Measurements from ENCODE around the gene COL28A1.
"Not testable (repeated sequence)": the region's sequence is repeated elsewhere in the genome, so short reads cannot be mapped to it uniquely, and the experiment has no call there.

The COL28A1 gene

DNA sequence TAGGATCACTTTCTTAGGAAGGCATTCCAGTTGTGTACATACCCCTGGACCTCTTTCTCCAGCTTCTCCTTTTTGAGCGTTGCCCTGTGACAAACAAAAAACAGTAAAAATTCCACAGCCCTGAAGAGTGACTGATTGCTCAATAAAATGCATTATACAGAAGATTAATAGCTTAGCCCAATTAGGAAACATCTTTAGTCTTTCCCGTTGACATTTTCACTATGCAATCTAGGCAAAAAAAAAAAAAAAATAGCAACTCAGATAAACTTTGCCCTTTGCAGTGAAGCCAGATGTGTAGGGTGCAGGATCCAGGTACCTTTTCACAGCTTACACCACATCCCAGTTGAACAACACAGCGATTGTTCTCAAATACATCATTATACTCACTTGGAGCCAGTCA, 17.9 kb downstream of the COL28A1 start:
- DNase-seq: no peak

DNA sequence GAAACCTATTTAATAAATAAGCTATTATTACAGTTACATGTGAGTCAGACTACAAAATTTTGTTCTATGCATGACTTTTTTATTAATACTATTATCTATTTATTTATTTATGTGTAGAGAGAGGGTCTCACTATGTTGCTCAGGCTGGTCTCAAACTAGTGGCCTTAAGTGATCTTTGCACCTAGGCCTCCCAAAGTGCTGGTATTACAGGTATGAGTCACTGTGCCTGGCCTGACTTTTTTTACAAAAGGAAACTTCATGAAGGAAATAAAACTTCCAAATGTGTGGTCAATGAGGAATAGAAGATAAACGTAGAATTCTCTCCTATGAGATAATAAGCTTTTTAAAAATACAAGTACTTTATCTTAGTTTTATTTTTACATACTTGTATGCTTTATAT, 19.0 kb downstream of the COL28A1 start:
- no peak for DNase-seq

DNA sequence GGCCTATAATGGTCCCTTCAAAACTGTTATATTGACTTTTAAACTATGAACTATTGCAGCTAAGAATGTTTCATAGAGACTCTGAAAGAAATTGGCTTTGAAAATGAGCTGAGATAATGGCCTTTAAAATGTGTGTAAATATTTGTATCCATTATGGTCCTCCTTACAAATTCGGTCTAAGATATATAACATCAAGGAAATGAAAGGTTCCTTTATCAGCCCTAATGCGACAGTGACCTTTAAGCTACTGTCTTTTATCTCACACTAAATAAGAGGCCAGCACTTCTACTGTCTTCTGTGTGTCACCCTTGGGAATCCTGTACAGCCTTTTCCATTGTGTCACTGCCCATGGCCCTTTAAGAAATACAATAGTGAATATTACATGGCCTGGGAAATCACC, 19.5 kb downstream of the COL28A1 start:
- no peak for DNase-seq

DNA sequence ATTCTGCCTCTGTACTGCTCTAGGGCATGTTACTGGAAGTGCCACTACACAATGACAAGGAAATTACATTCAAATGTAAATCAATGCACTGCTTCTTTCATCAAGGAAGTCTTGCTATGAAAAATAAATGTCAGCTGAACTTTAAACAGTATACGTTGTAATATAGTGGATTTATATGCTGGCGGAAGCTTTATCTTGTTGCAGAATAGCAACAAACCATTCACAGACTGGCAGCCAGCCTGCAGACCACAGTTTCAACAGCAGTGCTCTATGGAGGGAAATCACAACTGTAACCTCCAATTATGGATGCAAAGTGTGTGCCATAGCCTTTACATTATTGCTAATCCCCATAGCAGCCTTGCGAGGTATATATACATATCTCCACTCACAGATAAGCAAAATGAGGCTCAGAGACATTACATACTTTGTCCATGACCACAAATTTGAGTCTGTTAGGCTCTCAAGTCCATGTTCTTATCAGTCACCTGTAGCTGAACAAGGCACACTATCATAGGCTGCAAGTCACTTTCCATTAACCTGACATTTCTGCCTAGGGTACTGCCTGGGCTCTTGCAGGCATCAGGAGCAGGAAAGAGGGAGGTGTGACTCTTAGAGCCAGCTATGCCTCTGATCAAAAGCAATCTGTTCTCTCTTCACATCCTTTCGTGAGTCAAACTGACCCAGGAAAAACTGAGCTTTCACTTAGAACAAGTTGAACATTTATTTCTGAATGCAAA, 22.6 kb downstream of the COL28A1 start:
- DNase-seq: no peak

DNA sequence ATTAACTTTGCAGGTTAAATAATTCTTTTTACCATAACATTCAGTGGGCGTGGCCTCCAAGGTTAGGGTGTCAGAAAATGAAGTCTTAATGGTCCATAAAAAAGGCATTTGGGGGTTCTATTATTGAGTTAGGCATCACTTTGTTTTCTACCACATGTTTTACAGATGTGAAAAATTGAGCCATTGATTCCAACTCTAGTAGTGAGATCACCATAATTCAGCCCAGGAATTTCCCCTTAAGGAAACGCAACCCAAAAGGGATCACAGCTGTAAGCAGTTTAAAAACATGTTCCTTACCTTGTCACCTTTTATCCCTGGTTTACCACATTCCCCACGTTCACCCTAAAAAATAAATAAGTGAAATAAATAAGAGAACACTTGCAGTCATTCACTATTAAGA, 24.9 kb downstream of the COL28A1 start:
- no peak for DNase-seq

DNA sequence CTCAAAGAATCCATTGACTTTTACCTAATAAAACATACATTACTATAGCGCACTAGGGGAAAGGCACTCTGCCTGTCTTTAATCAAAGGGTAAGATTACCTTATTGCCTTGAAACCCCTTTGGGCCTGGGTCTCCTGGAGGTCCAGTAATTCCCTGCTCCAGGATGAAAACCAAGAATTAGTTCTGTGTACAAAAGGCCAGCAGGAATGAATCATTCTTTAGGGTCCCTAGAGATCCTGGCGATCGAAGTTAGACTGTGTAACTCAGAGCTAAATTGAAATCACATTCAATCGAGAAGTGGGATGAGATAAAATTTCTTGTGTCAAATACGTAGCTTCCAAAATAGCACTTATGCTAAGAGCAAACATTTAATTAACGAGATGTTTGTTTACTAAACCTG, 29.8 kb downstream of the COL28A1 start:
- DNase-seq: no peak

DNA sequence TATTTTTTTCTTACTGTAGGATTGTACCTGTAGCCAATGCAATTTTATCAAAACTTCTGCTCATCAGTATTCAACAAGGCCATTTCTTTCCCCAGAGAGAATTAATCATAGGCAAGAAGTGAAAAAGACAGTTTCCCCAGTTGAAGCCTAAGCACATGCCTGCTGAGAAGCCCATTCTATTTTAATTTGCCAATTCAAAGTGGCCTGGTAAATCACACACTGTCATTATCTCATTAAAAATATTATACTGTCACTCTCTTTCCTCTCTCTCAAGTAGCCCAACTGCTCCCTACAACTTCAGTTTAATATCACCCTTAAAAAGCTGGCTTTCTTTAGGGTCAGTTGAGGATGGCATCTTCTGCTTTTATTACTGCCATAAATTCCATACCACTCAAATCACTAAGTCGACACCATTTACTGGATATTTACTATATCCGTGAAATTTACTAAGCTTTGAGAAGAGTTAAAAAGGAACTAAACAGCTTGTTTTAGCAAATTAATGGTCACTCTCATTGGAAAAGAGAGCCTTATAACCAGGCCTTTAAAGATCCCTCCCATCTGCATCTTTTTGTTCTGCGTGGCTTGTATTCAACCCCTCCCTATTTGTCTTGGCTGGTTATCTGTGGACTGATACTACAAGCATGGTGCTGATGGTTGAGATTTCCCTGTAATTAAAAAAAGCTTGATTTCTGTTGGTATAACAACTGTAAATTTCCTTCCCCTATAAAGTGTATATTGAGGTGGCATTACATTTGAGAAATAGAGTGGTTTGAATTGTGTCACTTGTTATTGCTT, 30.6 kb downstream of the COL28A1 start:
- DNase-seq: no peak

DNA sequence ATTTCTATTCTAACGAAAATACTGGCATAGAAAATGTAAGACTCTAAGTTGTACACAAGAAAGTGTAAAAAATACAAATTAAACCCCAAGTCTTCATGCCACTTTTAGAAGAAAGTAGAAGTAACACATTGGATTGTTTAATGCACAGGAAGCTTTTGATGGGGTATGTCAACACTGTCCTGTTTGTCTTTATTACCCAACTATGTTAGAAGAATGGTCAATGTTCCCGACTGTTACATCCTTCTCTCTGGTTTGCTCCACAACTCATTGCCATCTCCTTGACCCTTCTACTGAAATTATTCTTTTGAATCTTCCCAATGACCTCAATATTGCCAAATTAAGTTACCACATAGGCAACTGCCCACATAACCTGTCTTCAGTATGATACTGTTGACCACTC, 35.8 kb downstream of the COL28A1 start:
- DNase-seq: no peak

DNA sequence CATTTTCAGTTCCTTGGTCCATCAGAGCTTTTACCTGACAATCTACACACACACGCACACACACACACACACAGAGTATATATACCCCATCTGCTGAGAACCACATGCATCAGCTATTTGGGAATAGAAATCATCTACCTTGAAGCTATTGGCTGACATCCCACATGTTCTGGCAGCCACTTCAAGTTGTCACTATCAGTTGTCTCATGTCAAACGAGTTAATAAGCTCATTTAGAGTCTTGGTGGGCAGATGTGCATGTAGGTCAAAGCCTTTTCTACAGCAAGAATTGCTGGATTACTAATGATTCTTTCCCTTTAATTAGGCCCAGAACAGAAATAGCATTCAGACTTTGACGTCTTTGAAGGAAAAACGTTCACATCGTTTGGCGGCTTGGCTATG, 36.8 kb downstream of the COL28A1 start:
- no peak for DNase-seq

DNA sequence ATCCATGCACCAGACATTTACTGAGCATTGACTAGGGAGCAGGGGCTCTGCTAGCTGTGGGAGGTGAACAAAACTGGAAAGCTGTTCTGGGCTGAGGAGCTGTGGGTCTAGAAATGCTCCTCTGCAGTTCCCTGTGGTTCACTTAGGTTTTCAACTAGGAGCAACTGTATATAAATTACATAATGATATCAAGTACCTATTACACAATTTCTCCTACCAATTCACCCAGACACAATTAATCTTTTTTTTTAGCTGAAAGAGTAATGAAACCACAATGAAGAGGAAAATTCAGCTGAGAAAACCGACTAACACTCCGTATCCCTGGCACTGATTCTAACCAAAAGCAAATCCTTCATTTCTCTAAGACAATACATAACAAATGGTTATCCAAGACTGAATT, 39.4 kb downstream of the COL28A1 start:
- no peak for DNase-seq

DNA sequence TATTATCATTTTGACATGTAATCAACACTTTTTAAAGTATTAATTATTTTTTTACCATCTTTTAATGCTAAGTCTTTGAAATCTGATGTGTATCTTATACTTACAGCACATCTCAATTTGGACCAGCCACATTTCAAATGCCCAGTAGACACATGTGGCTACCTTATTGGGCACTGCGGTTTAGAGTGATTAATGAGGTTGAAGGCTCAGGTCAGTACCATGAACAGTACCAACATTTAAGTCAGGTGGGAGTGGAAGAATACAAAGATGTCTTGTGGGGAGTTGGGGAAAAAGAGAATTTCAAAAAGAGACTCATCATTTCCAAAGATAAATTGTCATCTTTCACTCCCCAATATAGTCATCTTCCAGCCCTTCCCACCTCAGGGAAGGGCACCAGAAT, 40.5 kb downstream of the COL28A1 start:
- DNase-seq: no peak

DNA sequence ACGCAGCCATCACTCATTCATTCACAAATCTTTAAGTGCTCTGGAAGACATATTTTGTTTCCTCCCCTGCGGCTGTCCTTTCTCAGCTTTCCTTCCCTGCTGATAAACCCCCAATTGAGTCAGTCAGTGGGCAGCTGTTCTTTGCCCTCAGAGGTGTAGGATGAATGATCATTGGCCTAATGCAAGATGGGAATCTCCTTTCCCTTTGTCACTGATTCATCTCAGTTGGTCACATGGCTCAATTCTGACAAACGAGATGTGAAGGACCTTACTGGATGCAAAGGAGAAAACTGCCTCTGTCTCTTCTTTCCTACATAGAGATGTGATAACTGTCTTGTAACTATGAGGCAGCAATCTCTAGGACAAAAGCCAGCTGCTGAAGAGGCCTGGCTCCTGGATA, 44.6 kb downstream of the COL28A1 start:
- no peak for DNase-seq

DNA sequence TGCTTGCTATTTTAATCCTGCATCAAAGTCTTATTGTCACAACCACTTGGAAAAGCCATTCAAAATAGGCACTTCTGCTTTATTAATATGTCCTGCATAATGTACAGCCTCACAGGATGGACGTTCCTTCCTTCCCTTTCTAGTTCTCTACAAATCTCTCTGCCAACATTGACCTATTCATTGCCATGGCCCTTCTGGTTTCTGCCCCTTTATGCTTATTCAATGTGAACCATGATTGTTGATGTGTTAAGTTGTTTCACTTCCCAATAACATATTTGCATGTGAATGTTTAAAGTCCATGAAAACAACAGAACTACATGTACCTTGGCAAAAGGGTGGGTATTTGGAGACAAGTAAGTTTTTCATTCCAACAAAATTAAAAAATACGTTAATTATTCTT, 45.7 kb downstream of the COL28A1 start:
- no peak for DNase-seq

DNA sequence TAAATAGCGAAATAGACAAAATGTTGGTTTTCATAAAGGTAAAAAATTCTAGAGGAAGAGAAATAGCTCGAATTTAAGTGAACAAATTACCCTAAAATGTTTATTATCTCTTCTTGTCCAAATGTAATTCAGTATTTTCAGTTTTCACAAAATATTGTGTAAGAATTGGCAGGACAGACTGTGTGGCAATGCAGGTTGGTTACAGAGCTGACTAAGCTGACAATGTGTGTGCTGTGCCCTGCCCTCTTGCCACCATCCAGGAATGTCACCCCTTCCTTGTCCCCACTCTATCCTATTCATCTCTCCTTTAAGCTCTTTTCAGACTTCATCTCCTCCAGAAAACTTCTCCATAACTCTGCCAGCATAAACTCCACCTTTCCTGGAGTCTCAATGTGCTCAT, 46.1 kb downstream of the COL28A1 start:
- no peak for DNase-seq

DNA sequence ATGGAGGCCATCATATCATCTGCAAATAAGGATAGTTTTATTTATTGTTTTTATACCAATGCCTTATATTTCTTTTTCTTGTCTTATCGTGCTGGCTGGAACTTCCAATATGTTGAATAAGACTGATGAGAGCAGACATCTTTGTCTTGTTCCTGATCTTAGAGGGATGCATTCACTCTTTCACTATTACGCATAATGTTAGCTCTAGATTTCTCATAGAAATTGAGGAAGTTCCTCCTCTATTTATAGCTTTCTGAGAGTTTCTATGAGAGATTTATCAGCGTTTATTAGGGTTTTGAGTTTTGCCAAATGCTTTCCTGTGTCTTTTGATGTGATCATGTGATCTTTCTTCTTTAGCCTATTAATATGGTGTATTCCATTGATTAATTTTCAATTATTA, 49.3 kb downstream of the COL28A1 start:
- no peak for DNase-seq

DNA sequence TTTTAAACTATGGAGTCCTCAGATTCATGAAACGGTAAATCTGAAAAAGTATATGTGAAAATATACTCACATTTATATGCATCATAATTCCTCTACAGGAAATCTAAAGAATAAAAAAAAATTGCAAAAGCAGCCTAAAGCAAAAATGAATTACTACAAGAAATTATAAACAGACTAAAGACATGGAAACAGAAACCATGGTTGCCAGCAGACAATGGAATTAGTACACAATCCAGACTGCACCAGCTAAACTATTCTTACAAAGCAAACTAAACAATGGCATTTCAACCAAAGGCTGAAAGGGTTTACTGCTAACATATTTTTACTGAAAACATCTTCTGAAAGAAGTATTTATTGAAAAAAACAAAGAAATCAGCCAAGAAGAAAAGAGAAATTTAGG, 51.6 kb downstream of the COL28A1 start:
- no peak for DNase-seq

DNA sequence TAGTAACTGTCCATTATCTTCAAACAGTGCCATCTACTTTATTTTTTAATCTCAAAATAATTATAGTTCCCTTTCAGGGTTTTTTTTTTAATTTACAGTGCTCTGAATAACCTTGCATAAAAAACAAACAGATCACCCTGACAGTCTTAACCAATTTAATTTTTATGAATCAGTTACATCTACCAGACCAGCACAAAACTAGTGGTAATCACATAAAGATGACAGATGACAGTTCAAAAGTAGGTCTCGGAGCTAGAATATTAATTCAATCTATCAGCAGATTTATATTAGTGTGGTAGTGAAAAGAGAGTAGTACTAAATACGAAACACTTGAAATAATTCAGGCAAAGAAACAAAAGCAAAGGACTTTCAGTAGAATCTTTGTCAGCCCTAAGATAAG, 53.9 kb downstream of the COL28A1 start:
- DNase-seq: no peak

DNA sequence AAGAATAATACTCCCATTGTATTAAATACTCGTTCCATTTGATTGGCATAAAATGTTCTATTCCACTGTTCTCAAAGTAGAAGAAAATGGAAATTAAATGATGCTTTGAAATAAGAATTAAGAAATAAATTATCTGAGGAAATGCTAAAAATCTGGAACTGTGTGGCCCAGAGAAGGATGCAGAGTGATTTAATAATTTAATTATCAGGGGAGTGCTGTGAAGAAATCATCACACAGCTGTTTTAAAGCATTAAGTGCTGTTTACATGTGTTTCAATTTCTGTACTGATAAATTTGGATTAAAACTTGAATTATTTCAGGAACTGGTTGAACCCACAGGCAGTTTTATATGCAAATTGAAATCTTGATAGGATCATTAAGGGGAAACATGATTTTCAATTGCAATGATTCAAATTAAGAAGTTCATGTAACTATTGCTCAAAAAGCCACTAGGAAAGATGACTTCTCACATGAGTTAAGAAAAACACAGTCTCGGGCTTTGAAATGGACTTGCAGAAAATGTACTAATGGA, 56.3 kb downstream of the COL28A1 start:
- DNase-seq: no peak

DNA sequence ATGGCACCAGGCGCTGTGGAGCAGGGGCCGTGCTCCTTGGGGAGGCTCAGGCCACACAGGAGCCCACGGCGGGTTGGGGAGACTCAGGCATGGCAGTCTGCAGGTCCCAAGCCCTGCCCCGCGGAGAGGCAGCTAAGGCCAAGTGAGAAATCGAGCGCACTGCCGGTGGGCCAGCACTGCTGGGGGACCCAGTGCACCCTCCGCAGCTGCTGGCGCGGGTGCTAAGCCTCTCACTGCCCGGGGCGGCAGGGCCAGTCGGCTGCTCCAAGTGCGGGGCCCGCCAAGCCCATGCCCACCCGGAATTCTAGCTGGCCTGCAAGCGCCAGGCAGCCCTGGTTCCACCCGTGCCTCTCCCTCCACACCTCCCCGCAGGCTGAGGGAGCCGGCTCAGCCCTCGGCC, 57.1 kb downstream of the COL28A1 start:
- DNase-seq: no peak

DNA sequence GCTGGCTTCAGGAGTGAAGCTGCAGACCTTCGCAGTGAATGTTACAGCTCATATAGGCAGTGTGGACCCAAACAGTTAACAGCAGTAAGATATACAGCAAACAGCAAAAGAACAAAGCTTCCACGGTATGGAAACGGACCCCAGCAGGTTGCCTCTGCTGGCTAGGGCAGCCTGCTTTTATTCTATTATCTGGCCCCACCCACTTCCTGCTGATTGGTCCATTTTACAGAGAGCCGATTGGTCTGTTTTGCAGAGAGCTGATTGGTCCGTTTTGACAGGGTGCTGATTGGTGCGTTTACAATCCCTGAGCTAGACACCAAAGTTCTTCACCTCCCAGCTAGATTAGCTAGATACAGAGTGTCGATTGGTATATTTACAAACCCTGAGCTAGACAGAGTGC, 58.0 kb downstream of the COL28A1 start:
- DNase-seq: not testable (repeated sequence)

DNA sequence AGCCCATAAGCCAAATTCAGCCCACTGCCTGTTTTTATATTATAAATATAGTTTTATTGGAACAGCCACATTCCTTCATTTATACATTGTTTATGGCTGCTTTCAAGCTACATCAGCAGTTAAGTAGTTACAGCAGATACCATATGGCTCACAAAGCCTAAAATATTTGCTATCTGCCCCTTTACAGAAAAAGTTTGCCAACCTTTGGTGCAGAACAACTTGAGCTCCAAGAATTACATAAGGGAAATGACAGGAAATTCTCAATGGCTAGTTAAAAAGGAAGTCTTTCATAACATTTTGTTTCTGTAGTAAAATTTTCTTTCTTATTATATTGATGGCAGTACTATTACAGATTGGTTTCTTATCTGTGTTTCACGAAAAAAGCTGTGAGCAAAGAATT, 59.3 kb downstream of the COL28A1 start:
- DNase-seq: no peak

DNA sequence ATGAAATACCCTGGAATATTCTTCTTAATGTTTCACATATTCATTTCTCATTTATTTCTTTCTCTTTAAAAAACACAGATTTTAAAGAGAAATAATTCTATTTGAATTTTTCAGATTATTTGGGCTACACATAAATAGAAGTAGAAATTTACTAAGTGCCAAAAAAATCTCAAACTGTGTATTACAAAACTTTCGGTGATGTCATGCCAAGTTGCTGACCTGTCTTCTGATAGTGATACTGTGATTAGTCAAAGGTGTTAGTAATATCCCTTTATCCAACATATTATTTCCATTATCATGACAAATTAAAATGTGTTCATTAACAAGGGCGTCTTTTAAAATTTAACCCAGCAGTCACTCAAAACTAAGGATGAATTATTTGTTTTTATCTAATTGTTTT, 60.1 kb downstream of the COL28A1 start:
- no peak for DNase-seq

DNA sequence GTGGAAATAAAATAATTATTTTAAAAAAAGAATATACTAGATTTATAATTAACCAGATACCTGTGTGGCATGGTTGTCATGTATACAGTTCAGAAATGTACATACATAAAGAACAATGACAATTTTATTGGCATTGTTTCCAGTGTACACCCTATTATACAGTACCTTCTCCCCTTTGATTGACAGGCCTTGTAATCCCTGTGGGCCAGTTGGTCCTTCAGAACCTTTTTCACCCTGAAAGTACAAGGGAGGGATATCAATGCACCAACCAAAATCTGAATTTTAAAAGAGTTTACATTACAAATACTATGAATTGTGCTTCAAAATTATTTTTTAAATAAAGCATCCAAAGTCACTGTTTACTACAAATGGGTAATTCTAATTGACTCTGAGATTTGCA, 61.2 kb downstream of the COL28A1 start:
- no peak for DNase-seq
